ENCODE measurements around the gene ETS1. TPM values are rescaled to one million over a fixed set of nuclear protein-coding genes. Genes with fewer than 3 reads are reported as not detected.

The ETS1 gene
- total RNA-seq, 1 donor from 2014 or later, result 37.1 TPM

GRCh38 chr11:128596250-128596649, 8.9 kb upstream of the ETS1 start:
- Histone ChIP-seq H3K36me3 (ENCODE audit: control insufficient read depth in 3 of 3, insufficient read depth in 3 of 3, low read length in 3 of 3) (no peaks in the 10 kb centered on the region), H3K9me3 (ENCODE audit: control insufficient read depth in 3 of 3, low read length in 3 of 3) (no peaks in the 10 kb centered on the region), H3K9ac (ENCODE audit: low read depth in 1 of 3, low read length in 3 of 3) (no peak overlapping the region), H3K4me1 (ENCODE audit: control insufficient read depth in 3 of 3, insufficient read depth in 3 of 3, low read length in 3 of 3) (no peaks in the 10 kb centered on the region), H3K4me3 (ENCODE audit: low read length in 3 of 3) (no peak overlapping the region), H3K27ac (ENCODE audit: low read depth, low read length) (no peak overlapping the region), H3K27me3 (ENCODE audit: control insufficient read depth in 3 of 3, insufficient read depth in 3 of 3, low read length in 3 of 3) (peaks cover 0 to 4% (median 2%) of the 10 kb centered on the region in 3 donors)

GRCh38 chr11:128595775-128596174, 8.4 kb upstream of the ETS1 start:
- H3K27ac ChIP-seq (ENCODE audit: low read depth, low read length), result no peak overlapping the region
- no peaks in the 10 kb centered on the region for H3K4me1 ChIP-seq (ENCODE audit: control insufficient read depth in 3 of 3, insufficient read depth in 3 of 3, low read length in 3 of 3)
- H3K36me3 ChIP-seq (ENCODE audit: control insufficient read depth in 3 of 3, insufficient read depth in 3 of 3, low read length in 3 of 3), result no peaks in the 10 kb centered on the region
- no peak overlapping the region for H3K9ac ChIP-seq (ENCODE audit: low read depth in 1 of 3, low read length in 3 of 3)
- H3K9me3 ChIP-seq (ENCODE audit: control insufficient read depth in 3 of 3, low read length in 3 of 3), result no peaks in the 10 kb centered on the region
- peaks cover 0 to 4% (median 2%) of the 10 kb centered on the region in 3 donors for H3K27me3 ChIP-seq (ENCODE audit: control insufficient read depth in 3 of 3, insufficient read depth in 3 of 3, low read length in 3 of 3)
- H3K4me3 ChIP-seq (ENCODE audit: low read length in 3 of 3), result no peak overlapping the region

- H3K4me3 ChIP-seq (ENCODE audit: low read length in 3 of 3), result no peak overlapping the region
- no peak overlapping the region for H3K27ac ChIP-seq (ENCODE audit: low read depth, low read length)
- no peaks in the 10 kb centered on the region for H3K36me3 ChIP-seq (ENCODE audit: control insufficient read depth in 3 of 3, insufficient read depth in 3 of 3, low read length in 3 of 3)
- H3K9me3 ChIP-seq (ENCODE audit: control insufficient read depth in 3 of 3, low read length in 3 of 3), result no peaks in the 10 kb centered on the region
- no peaks in the 10 kb centered on the region for H3K4me1 ChIP-seq (ENCODE audit: control insufficient read depth in 3 of 3, insufficient read depth in 3 of 3, low read length in 3 of 3)
- no peak overlapping the region for H3K9ac ChIP-seq (ENCODE audit: low read depth in 1 of 3, low read length in 3 of 3)
- H3K27me3 ChIP-seq (ENCODE audit: control insufficient read depth in 3 of 3, insufficient read depth in 3 of 3, low read length in 3 of 3), result peaks cover 0 to 4% (median 2%) of the 10 kb centered on the region in 3 donors
Observed at GRCh38 chr11:128595221-128595620, 7.9 kb upstream of the ETS1 start.

GRCh38 chr11:128594226-128594625, 6.9 kb upstream of the ETS1 start:
- Histone ChIP-seq H3K36me3 (ENCODE audit: control insufficient read depth in 3 of 3, insufficient read depth in 3 of 3, low read length in 3 of 3) (no peaks in the 10 kb centered on the region), H3K9ac (ENCODE audit: low read depth in 1 of 3, low read length in 3 of 3) (no peak overlapping the region), H3K9me3 (ENCODE audit: control insufficient read depth in 3 of 3, low read length in 3 of 3) (no peaks in the 10 kb centered on the region)

GRCh38 chr11:128593281-128593680, 5.9 kb upstream of the ETS1 start:
- H3K9ac ChIP-seq (ENCODE audit: low read depth in 1 of 3, low read length in 3 of 3), result no peak overlapping the region
- H3K36me3 ChIP-seq (ENCODE audit: control insufficient read depth in 3 of 3, insufficient read depth in 3 of 3, low read length in 3 of 3), result no peaks in the 10 kb centered on the region
- no peaks in the 10 kb centered on the region for H3K4me1 ChIP-seq (ENCODE audit: control insufficient read depth in 3 of 3, insufficient read depth in 3 of 3, low read length in 3 of 3)
- H3K9me3 ChIP-seq (ENCODE audit: control insufficient read depth in 3 of 3, low read length in 3 of 3), result no peaks in the 10 kb centered on the region
- no peak overlapping the region for H3K27ac ChIP-seq (ENCODE audit: low read depth, low read length)
- H3K27me3 ChIP-seq (ENCODE audit: control insufficient read depth in 3 of 3, insufficient read depth in 3 of 3, low read length in 3 of 3), result peaks cover 0 to 8% (median 2%) of the 10 kb centered on the region in 3 donors
- no peak overlapping the region for H3K4me3 ChIP-seq (ENCODE audit: low read length in 3 of 3)

More at GRCh38 chr11:128594226-128594625, 6.9 kb upstream of the ETS1 start:
- Histone ChIP-seq H3K27ac (ENCODE audit: low read depth, low read length) (no peak overlapping the region), H3K27me3 (ENCODE audit: control insufficient read depth in 3 of 3, insufficient read depth in 3 of 3, low read length in 3 of 3) (peaks cover 0 to 8% (median 2%) of the 10 kb centered on the region in 3 donors), H3K4me1 (ENCODE audit: control insufficient read depth in 3 of 3, insufficient read depth in 3 of 3, low read length in 3 of 3) (no peaks in the 10 kb centered on the region), H3K4me3 (ENCODE audit: low read length in 3 of 3) (no peak overlapping the region)

- no peaks in the 10 kb centered on the region for H3K9me3 ChIP-seq (ENCODE audit: control insufficient read depth in 3 of 3, low read length in 3 of 3)
- H3K9ac ChIP-seq (ENCODE audit: low read depth in 1 of 3, low read length in 3 of 3), result no peak overlapping the region
- H3K36me3 ChIP-seq (ENCODE audit: control insufficient read depth in 3 of 3, insufficient read depth in 3 of 3, low read length in 3 of 3), result no peaks in the 10 kb centered on the region
- peaks cover 0 to 8% (median 2%) of the 10 kb centered on the region in 3 donors for H3K27me3 ChIP-seq (ENCODE audit: control insufficient read depth in 3 of 3, insufficient read depth in 3 of 3, low read length in 3 of 3)
- H3K27ac ChIP-seq (ENCODE audit: low read depth, low read length), result no peak overlapping the region
- H3K4me1 ChIP-seq (ENCODE audit: control insufficient read depth in 3 of 3, insufficient read depth in 3 of 3, low read length in 3 of 3), result no peaks in the 10 kb centered on the region
- H3K4me3 ChIP-seq (ENCODE audit: low read length in 3 of 3), result no peak overlapping the region
Observed at GRCh38 chr11:128592454-128592853, 5.1 kb upstream of the ETS1 start.

- H3K27me3 ChIP-seq (ENCODE audit: control insufficient read depth in 3 of 3, insufficient read depth in 3 of 3, low read length in 3 of 3), result peaks cover 2 to 8% (median 4%) of the 10 kb centered on the region in 3 donors
- H3K27ac ChIP-seq (ENCODE audit: low read depth, low read length), result no peak overlapping the region
- no peaks in the 10 kb centered on the region for H3K9me3 ChIP-seq (ENCODE audit: control insufficient read depth in 3 of 3, low read length in 3 of 3)
- H3K4me1 ChIP-seq (ENCODE audit: control insufficient read depth in 3 of 3, insufficient read depth in 3 of 3, low read length in 3 of 3), result no peaks in the 10 kb centered on the region
- no peaks in the 10 kb centered on the region for H3K36me3 ChIP-seq (ENCODE audit: control insufficient read depth in 3 of 3, insufficient read depth in 3 of 3, low read length in 3 of 3)
- no peak overlapping the region for H3K4me3 ChIP-seq (ENCODE audit: low read length in 3 of 3)
- H3K9ac ChIP-seq (ENCODE audit: low read depth in 1 of 3, low read length in 3 of 3), result no peak overlapping the region
Observed at GRCh38 chr11:128590587-128590986, 3.2 kb upstream of the ETS1 start.

- H3K27me3 ChIP-seq (ENCODE audit: control insufficient read depth in 3 of 3, insufficient read depth in 3 of 3, low read length in 3 of 3), result peaks cover 2 to 11% (median 4%) of the 10 kb centered on the region in 3 donors
- H3K9me3 ChIP-seq (ENCODE audit: control insufficient read depth in 3 of 3, low read length in 3 of 3), result no peaks in the 10 kb centered on the region
- H3K36me3 ChIP-seq (ENCODE audit: control insufficient read depth in 3 of 3, insufficient read depth in 3 of 3, low read length in 3 of 3), result no peaks in the 10 kb centered on the region
- H3K27ac ChIP-seq (ENCODE audit: low read depth, low read length), result no peak overlapping the region
- no peak overlapping the region for H3K4me3 ChIP-seq (ENCODE audit: low read length in 3 of 3)
- H3K4me1 ChIP-seq (ENCODE audit: control insufficient read depth in 3 of 3, insufficient read depth in 3 of 3, low read length in 3 of 3), result no peaks in the 10 kb centered on the region
- no peak overlapping the region for H3K9ac ChIP-seq (ENCODE audit: low read depth in 1 of 3, low read length in 3 of 3)
Observed at GRCh38 chr11:128589998-128590397, 2.6 kb upstream of the ETS1 start.

- Histone ChIP-seq H3K9me3 (ENCODE audit: control insufficient read depth in 3 of 3, low read length in 3 of 3) (no peaks in the 10 kb centered on the region), H3K27me3 (ENCODE audit: control insufficient read depth in 3 of 3, insufficient read depth in 3 of 3, low read length in 3 of 3) (peaks cover 0 to 11% (median 4%) of the 10 kb centered on the region in 3 donors), H3K9ac (ENCODE audit: low read depth in 1 of 3, low read length in 3 of 3) (no peak overlapping the region), H3K27ac (ENCODE audit: low read depth, low read length) (no peak overlapping the region), H3K4me1 (ENCODE audit: control insufficient read depth in 3 of 3, insufficient read depth in 3 of 3, low read length in 3 of 3) (peaks cover under 1 to 2% (median under 1%) of the 10 kb centered on the region in 3 donors), H3K36me3 (ENCODE audit: control insufficient read depth in 3 of 3, insufficient read depth in 3 of 3, low read length in 3 of 3) (no peaks in the 10 kb centered on the region), H3K4me3 (ENCODE audit: low read length in 3 of 3) (no peak overlapping the region)
Observed at GRCh38 chr11:128588093-128588492, 735 bp upstream of the ETS1 start.

- Histone ChIP-seq H3K4me1 (ENCODE audit: control insufficient read depth in 3 of 3, insufficient read depth in 3 of 3, low read length in 3 of 3) (peaks cover 3 to 7% (median 4%) of the 10 kb centered on the region in 3 donors), H3K27me3 (ENCODE audit: control insufficient read depth in 3 of 3, insufficient read depth in 3 of 3, low read length in 3 of 3) (peaks cover 0 to 7% (median 4%) of the 10 kb centered on the region in 3 donors), H3K36me3 (ENCODE audit: control insufficient read depth in 3 of 3, insufficient read depth in 3 of 3, low read length in 3 of 3) (no peaks in the 10 kb centered on the region), H3K9ac (ENCODE audit: low read depth in 1 of 3, low read length in 3 of 3) (no peak overlapping the region), H3K27ac (ENCODE audit: low read depth, low read length) (no peak overlapping the region), H3K9me3 (ENCODE audit: control insufficient read depth in 3 of 3, low read length in 3 of 3) (no peaks in the 10 kb centered on the region), H3K4me3 (ENCODE audit: low read length in 3 of 3) (no peak overlapping the region)
Observed at GRCh38 chr11:128586689-128587088, 669 bp downstream of the ETS1 start.
